Prostate gland (tissue), 2 donors: ENCODE data around the gene CCDC183. TPM values are rescaled to one million over a fixed set of nuclear protein-coding genes. Genes with fewer than 3 reads are reported as not detected.

ENCODE experiments used
- DNase-seq: peaks from one replicate; pipeline ENCODE4 v3.0.0-alpha.2; 2019; ENCODE audit warnings: low spot score
- H3K27ac ChIP-seq, 2 donors: fragments of 200-600 bp; sonication (generic); 2 replicates each; pipeline ENCODE4 v1.5.1; 2017 to 2019
- H3K27me3 ChIP-seq: fragments of 200-600 bp; sonication (generic); replicated peaks from 2 replicates; pipeline ENCODE4 v1.5.1; 2019; ENCODE audit not compliant: insufficient read depth
- H3K36me3 ChIP-seq, 2 donors: fragments of 200-600 bp; sonication (generic); 1 replicate in 1 of 2; 2 replicates in 1 of 2; pipeline versions ENCODE4 v1.5.1 to v1.8.1; 2017 to 2019
- H3K4me1 ChIP-seq: fragments of 200-600 bp; sonication (generic); replicated peaks from 2 replicates; pipeline ENCODE4 v1.5.1; 2019
- H3K4me3 ChIP-seq, 2 donors: fragments of 200-600 bp; sonication (generic); 2 replicates each; pipeline ENCODE4 v1.5.1; 2017 to 2019
- H3K9me3 ChIP-seq: fragments of 200-600 bp; sonication (generic); 2 replicates; pipeline ENCODE4 v1.5.1; 2017
- POLR2A ChIP-seq: fragments of 450-650 bp; IDR thresholded peaks from one replicate; pipeline ENCODE4 v1.6.1; 2016; ENCODE audit warnings: antibody characterized with exemption, mild to moderate bottlenecking
- POLR2AphosphoS5 ChIP-seq: sonication (generic); formaldehyde crosslinking; IDR thresholded peaks from one replicate; pipeline ENCODE4 v1.6.1; 2017; ENCODE audit warnings: antibody characterized with exemption
- WGBS: methylation state at CpG from one replicate; pipeline ENCODE4 v1.1.5; 2018; 5-methylcytosine and 5-hydroxymethylcytosine counted together
- intact Hi-C: fragments of 100-400 bp; cut with DNase I; formaldehyde crosslinking; loops from one replicate; pipeline ENCODE4 v1.14.2; 2022
- total RNA-seq, 2 donors: library from RNA; depleted of rRNA; stranded (reverse); fragments of >200 nt; gene quantifications; one replicate each; pipeline ENCODE4 v1.1.0, GENCODE V29; 2016
- TF ChIP-seq, protein P1 (sequence below), 4 experiments: fragments of 200-600 bp in 2 of 4; fragments of 450-650 bp in 2 of 4; sonication (generic) in 2 of 4; IDR thresholded peaks; 1 replicate in 3 of 4; 2 replicates in 1 of 4; pipeline ENCODE4 v1.5.1; 2016 to 2019; ENCODE audit warnings: antibody characterized with exemption in 4 of 4, mild to moderate bottlenecking in 2 of 4, moderate library complexity in 2 of 4

Gene CCDC183
- total RNA-seq, 2 donors from 2014 or later, result 9.5 to 45.0 TPM

DNA sequence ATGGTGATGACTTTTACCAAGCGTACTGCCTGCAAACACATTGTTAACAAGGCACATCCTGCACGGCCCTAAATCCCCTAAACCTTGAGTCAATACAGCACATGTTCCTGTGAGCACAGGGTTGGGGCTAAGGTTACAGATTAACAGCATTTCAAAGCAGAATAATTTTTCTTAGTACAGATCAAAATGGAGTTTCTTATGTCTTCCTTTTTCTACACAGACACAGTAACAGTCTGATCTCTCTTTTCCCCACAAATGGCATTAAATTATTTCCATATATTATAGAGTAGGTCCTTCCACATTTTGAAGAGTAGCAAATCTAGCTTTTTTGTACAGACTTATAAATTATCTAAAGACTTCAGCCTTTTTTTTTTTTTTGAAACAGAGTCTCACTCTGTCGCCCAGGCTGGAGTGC is 6.6 kb upstream of the CCDC183 start:
- peak overlapping the region; percentile 83 to 99 for H3K27ac ChIP-seq

DNA sequence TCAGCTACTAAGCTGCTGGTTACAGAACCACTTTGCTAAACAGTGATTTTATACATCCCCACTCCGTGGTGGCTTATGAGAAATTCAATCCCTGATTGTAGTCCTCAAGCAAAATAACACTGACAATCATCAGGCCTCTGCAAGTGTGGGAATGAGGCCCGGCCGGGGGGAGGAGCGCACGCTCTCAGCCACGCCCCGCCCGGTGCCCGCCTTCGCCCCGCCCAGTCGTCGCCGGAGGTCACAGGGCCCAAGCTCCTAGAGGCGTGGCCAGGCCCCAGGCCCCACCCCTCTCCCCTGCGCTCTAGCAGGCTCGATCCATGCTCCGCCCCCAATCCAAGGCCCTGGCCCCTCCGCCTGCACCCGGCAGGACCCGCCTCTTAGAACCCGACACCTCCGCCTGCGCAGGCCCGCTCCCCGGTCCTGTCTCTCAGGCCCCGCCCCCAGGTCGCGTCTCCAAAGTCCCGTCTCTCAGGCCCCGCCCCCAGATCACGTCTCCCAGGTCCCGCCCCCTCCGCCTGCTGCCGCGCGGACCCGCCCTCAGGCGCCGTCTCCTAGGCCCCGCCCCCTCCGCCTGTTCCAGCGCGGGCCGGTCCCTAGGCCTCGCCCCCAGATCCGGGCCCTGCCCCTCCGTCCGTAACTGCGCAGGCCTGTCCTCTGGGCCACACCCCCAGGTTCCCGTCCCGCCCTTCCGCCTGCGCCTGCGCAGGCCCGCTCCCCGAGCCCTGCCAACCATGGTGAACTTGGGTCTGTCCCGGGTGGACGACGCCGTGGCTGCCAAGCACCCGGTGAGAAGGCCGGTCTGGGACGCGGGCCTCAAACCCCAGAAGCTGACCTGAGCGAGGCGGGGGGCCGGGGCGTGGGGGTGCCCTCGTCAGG is 5.3 kb upstream of the CCDC183 start, which contains the start of gene TMEM141:
Gene TMEM141 (plus strand): TSS at position 705 of the 876 bp plus-strand sequence. CDS start 27 bp downstream, at position 732.
- TF ChIP-seq POLR2AphosphoS5, result peak; percentile 95
- TF ChIP-seq POLR2A, result peak; percentile 94
- TF ChIP-seq, protein P1, sequence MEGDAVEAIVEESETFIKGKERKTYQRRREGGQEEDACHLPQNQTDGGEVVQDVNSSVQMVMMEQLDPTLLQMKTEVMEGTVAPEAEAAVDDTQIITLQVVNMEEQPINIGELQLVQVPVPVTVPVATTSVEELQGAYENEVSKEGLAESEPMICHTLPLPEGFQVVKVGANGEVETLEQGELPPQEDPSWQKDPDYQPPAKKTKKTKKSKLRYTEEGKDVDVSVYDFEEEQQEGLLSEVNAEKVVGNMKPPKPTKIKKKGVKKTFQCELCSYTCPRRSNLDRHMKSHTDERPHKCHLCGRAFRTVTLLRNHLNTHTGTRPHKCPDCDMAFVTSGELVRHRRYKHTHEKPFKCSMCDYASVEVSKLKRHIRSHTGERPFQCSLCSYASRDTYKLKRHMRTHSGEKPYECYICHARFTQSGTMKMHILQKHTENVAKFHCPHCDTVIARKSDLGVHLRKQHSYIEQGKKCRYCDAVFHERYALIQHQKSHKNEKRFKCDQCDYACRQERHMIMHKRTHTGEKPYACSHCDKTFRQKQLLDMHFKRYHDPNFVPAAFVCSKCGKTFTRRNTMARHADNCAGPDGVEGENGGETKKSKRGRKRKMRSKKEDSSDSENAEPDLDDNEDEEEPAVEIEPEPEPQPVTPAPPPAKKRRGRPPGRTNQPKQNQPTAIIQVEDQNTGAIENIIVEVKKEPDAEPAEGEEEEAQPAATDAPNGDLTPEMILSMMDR (IDR thresholded peaks at IDR 0.05), result no peak
- Histone ChIP-seq H3K4me3 (peak within 1 kb of the TSS; percentile 65), H3K4me1 (peaks cover 7% of the 10 kb centered on the region), H3K27me3 (no peaks in the 10 kb centered on the region), H3K27ac (peak within 1 kb of the TSS; percentile 99), H3K36me3 (no peaks in the 10 kb centered on the region), H3K9me3 (no peaks in the 10 kb centered on the region)
- WGBS, result under 1% methylated on average over 66 of the region's 70 CpGs
- intact Hi-C loops, result loop anchor here (5.0 kb wide), 2 partner anchors 56 to 156 kb away; partner anchors contain the start of genes C8G and PHPT1
- peak; percentile 100 for DNase-seq

More for the DNA sequence above, 6.6 kb upstream of the CCDC183 start:
- WGBS, result 41% methylated on average over 3 of the region's 3 CpGs
- intact Hi-C loops, result loop anchor here (5.0 to 10.0 kb wide), 2 partner anchors 248 to 275 kb away; no protein-coding TSS in a partner anchor
- Histone ChIP-seq H3K27me3 (no peaks in the 10 kb centered on the region), H3K36me3 (no peaks in the 10 kb centered on the region), H3K9me3 (no peaks in the 10 kb centered on the region), H3K4me1 (peaks cover 4% of the 10 kb centered on the region), H3K4me3 (no peak overlapping the region)
- no peak for DNase-seq
- no peak for TF ChIP-seq POLR2AphosphoS5

DNA sequence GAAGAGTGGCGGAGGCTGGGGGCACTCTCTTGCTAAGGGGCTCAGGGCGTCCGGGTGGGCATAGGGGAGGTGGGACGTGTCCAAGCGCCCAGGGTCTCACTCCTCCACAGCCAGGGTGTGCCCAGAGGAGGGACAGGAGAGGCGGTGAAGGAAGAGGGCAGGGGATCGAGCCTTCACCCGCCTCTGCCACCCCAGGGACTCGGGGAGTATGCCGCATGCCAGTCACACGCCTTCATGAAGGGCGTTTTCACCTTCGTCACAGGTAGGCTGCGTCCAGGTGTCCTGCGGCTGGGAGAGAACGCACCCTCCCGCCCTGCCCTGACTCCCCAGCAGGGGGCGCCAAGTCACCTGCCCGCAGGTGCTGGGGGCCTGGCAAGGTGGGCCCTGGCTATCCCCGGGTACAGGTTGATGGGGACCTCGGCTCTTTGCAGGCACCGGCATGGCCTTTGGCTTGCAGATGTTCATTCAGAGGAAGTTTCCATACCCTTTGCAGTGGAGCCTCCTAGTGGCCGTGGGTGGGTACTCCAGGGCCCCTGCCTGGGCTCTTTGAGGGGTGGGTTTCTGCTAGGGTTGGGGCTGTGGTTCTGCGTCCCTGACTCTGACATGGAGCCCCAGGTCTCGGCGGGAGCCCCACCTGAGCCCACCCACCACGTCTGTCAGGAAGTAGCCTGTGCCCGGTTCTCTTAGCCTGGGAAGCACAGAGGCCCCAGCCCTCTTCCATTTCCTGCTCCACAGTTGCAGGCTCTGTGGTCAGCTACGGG is 4.4 kb upstream of the CCDC183 start:
- Histone ChIP-seq H3K27me3 (no peaks in the 10 kb centered on the region), H3K9me3 (no peaks in the 10 kb centered on the region), H3K36me3 (no peaks in the 10 kb centered on the region), H3K4me1 (peaks cover 13% of the 10 kb centered on the region), H3K4me3 (peak overlapping the region; percentile 65), H3K27ac (peak overlapping the region; percentile 99)
- 7% methylated on average over 25 of the region's 29 CpGs for WGBS
- peak; percentile 74 for DNase-seq
- intact Hi-C loops, result loop anchor here (5.0 kb wide), 2 partner anchors 56 to 156 kb away; partner anchors contain the start of genes C8G and PHPT1
- TF ChIP-seq, protein P1 (IDR thresholded peaks at IDR 0.05), result peak; percentile 93 to 98 (median 98)
- no peak for TF ChIP-seq POLR2AphosphoS5
- no peak for TF ChIP-seq POLR2A

DNA sequence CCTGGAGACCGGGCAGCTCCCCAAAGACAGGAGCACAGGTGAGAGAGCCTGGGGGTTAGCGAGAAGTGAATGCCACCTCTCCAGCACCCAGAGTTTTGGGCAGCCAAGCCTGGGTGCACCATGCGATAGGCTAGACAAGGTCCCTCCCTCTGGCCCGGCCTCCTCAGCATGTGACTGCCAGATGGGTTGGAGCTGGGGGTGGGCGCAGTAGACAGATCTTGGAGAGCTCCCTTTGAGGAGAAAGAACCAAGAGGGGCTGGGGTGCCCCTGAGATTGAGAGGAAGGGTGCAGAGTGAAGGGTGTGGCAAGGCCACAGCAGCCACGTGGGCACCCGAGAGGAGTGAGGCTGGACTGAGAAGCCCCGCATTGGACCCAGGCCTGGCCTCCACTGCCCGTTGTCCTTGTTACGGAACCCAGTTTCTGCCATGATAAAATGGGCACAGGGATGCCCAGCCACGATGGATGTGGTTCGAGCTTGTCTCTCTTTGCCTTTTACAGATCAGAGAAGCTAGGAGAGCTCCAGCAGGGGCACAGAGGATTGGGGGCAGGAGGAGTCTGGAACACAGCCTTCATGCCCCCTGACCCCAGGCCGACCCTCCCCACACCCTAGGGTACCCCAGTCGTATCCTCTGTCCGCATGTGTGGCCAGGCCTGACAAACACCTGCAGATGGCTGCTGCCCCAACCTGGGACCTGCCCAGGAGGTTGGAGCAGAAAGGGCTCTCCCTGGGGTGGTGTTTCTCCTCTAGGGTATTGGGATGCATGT is 3.6 kb upstream of the CCDC183 start:
- H3K4me1 ChIP-seq, result peaks cover 15% of the 10 kb centered on the region
- H3K4me3 ChIP-seq, result peak overlapping the region in 1 of 2 donors; percentile 65
- 81% methylated on average over 15 of the region's 15 CpGs for WGBS
- peak overlapping the region; percentile 99 for H3K27ac ChIP-seq
- intact Hi-C loops, result loop anchor here (5.0 kb wide), 2 partner anchors 55 to 155 kb away; partner anchors contain the start of genes C8G and PHPT1
- no peaks in the 10 kb centered on the region for H3K36me3 ChIP-seq
- no peaks in the 10 kb centered on the region for H3K9me3 ChIP-seq
- no peak for DNase-seq
- no peaks in the 10 kb centered on the region for H3K27me3 ChIP-seq
- TF ChIP-seq POLR2AphosphoS5 (no peak), POLR2A (no peak)
- TF ChIP-seq, protein P1 (IDR thresholded peaks at IDR 0.05), result no peak
